HEK293T (cell line): ENCODE data around the gene FSTL4.

Experiments
- CTBP1 ChIP-seq: fragments of 450-650 bp; IDR thresholded peaks from 2 replicates; pipeline ENCODE4 v1.6.1; 2016; ENCODE audit warnings: borderline replicate concordance
- ELF4 ChIP-seq: fragments of 450-650 bp; IDR thresholded peaks from 2 replicates; pipeline ENCODE4 v1.6.1; 2017; ENCODE audit warnings: antibody characterized with exemption
- FOXA1 ChIP-seq: fragments of 450-650 bp; IDR thresholded peaks from 2 replicates; pipeline ENCODE4 v1.6.1; 2016; ENCODE audit warnings: mild to moderate bottlenecking
- FOXK2 ChIP-seq: fragments of 450-650 bp; IDR thresholded peaks from 2 replicates; pipeline ENCODE4 v1.6.1; 2016; ENCODE audit warnings: mild to moderate bottlenecking
- FOXM1 ChIP-seq: fragments of 450-650 bp; IDR thresholded peaks from 2 replicates; pipeline ENCODE4 v1.6.1; 2017; ENCODE audit warnings: mild to moderate bottlenecking, borderline replicate concordance
- HDGF ChIP-seq: fragments of 450-650 bp; IDR thresholded peaks from 2 replicates; pipeline ENCODE4 v1.6.1; 2017; ENCODE audit warnings: antibody characterized with exemption, borderline replicate concordance
- L3MBTL2 ChIP-seq: fragments of 450-650 bp; conservative IDR thresholded peaks from 2 replicates; pipeline ENCODE4 v1.6.1; 2016; ENCODE audit warnings: mild to moderate bottlenecking
- NFRKB ChIP-seq: fragments of 450-650 bp; IDR thresholded peaks from 2 replicates; pipeline ENCODE4 v1.6.1; 2016; ENCODE audit warnings: mild to moderate bottlenecking, moderate library complexity
- SP1 ChIP-seq: fragments of 450-650 bp; IDR thresholded peaks from 2 replicates; pipeline ENCODE4 v1.6.1; 2017
- SUZ12 ChIP-seq: fragments of 450-650 bp; IDR thresholded peaks from 2 replicates; pipeline ENCODE4 v1.6.1; 2016; ENCODE audit warnings: mild to moderate bottlenecking
- ZNF384 ChIP-seq: fragments of 450-650 bp; IDR thresholded peaks from 2 replicates; pipeline ENCODE4 v1.6.1; 2016
- TF ChIP-seq, protein P1 (sequence below): fragments of 450-650 bp; IDR thresholded peaks from 2 replicates; pipeline ENCODE4 v1.6.1; 2016

DNA sequence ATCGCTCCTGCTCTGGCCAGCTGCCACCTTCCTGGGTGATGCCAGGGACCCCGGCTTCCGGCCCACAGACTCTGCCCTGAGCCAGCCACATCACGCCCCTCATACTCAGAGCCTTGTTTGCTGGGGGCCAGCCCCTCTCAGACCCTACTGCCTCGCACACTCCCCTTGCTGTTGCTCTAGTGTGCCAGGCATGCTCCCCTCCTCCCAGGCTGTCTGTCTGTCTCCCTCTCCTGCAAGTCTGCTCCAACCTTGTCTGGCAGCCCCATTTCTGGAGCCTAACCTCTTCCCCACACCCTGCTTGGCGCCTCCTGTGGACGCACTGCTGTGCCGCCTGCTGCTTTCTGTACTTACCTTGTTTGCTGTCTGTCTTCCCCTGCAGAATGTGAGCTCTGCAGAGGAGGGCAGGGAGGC lies 375.8 kb downstream of the FSTL4 start:
- TF ChIP-seq CTBP1 (no peak), SP1 (no peak), SUZ12 (no peak), FOXA1 (no peak), L3MBTL2 (no peak), ELF4 (no peak), NFRKB (no peak), FOXM1 (no peak), HDGF (no peak), ZNF384 (no peak), FOXK2 (no peak)
- TF ChIP-seq, protein P1, sequence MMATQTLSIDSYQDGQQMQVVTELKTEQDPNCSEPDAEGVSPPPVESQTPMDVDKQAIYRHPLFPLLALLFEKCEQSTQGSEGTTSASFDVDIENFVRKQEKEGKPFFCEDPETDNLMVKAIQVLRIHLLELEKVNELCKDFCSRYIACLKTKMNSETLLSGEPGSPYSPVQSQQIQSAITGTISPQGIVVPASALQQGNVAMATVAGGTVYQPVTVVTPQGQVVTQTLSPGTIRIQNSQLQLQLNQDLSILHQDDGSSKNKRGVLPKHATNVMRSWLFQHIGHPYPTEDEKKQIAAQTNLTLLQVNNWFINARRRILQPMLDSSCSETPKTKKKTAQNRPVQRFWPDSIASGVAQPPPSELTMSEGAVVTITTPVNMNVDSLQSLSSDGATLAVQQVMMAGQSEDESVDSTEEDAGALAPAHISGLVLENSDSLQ, result no peak
